Measurements from ENCODE around the gene LMO3. TPM values are rescaled to one million over a fixed set of nuclear protein-coding genes. Genes with fewer than 3 reads are reported as not detected.

The LMO3 gene
- total and polyA plus RNA-seq, 4 donors, result 0.13 to 1.2 TPM; not detected in 2

- H3K36me3 ChIP-seq (ENCODE audit: control insufficient read depth in 4 of 4, insufficient read depth in 3 of 4, low read depth in 1 of 4, low read length in 3 of 4), result no peaks in the 10 kb centered on the region
- H3K4me3 ChIP-seq (ENCODE audit: low read depth in 1 of 3, low read length in 3 of 3), result no peak overlapping the region
- TF ChIP-seq, protein P1, sequence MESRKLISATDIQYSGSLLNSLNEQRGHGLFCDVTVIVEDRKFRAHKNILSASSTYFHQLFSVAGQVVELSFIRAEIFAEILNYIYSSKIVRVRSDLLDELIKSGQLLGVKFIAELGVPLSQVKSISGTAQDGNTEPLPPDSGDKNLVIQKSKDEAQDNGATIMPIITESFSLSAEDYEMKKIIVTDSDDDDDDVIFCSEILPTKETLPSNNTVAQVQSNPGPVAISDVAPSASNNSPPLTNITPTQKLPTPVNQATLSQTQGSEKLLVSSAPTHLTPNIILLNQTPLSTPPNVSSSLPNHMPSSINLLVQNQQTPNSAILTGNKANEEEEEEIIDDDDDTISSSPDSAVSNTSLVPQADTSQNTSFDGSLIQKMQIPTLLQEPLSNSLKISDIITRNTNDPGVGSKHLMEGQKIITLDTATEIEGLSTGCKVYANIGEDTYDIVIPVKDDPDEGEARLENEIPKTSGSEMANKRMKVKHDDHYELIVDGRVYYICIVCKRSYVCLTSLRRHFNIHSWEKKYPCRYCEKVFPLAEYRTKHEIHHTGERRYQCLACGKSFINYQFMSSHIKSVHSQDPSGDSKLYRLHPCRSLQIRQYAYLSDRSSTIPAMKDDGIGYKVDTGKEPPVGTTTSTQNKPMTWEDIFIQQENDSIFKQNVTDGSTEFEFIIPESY (IDR thresholded peaks at IDR 0.05), result no peak
- no peak for TF ChIP-seq SP1 (IDR thresholded peaks at IDR 0.05)
- TF ChIP-seq FOXA1 (IDR thresholded peaks at IDR 0.05), result no peak
- TF ChIP-seq HNF4A (conservative IDR thresholded peaks at IDR 0.05), result no peak
- TF ChIP-seq RXRA (IDR thresholded peaks at IDR 0.05), result no peak
- TF ChIP-seq YY1 (IDR thresholded peaks at IDR 0.05), result no peak
- no peak for TF ChIP-seq TAF1 (conservative IDR thresholded peaks at IDR 0.05)
- TF ChIP-seq ATF3 (IDR thresholded peaks at IDR 0.05), result no peak
- no peak for TF ChIP-seq EGR1 (IDR thresholded peaks at IDR 0.05; ENCODE audit: low read depth in 2 of 2)
- no peak for TF ChIP-seq RAD21 (IDR thresholded peaks at IDR 0.05)
- no peak for TF ChIP-seq FOXA2 (IDR thresholded peaks at IDR 0.05)
- TF ChIP-seq HNF4G (IDR thresholded peaks at IDR 0.05), result no peak
- TF ChIP-seq MAX (IDR thresholded peaks at IDR 0.05), result no peak
- H3K27me3 ChIP-seq (ENCODE audit: control insufficient read depth in 4 of 4, insufficient read depth in 4 of 4, low read length in 3 of 4), result peaks cover 0 to 3% (median 1%) of the 10 kb centered on the region in 4 donors
- peaks cover 5 to 7% (median 6%) of the 10 kb centered on the region in 4 donors for H3K4me1 ChIP-seq (ENCODE audit: control insufficient read depth in 4 of 4, insufficient read depth in 4 of 4, low read length in 3 of 4)
- no peak for DNase-seq (ENCODE audit: low spot score)
- no peak overlapping the region for H3K27ac ChIP-seq (ENCODE audit: low read depth in 1 of 2, low read length in 2 of 2)
- no peak overlapping the region for H3K9ac ChIP-seq (ENCODE audit: low read depth in 1 of 2, low read length in 2 of 2)
- no peaks in the 10 kb centered on the region for H3K9me3 ChIP-seq (ENCODE audit: control insufficient read depth in 4 of 4, low read length in 3 of 4)
Observed at GRCh38 chr12:16612647-16613046, 6.7 kb upstream of the LMO3 start.

DNA sequence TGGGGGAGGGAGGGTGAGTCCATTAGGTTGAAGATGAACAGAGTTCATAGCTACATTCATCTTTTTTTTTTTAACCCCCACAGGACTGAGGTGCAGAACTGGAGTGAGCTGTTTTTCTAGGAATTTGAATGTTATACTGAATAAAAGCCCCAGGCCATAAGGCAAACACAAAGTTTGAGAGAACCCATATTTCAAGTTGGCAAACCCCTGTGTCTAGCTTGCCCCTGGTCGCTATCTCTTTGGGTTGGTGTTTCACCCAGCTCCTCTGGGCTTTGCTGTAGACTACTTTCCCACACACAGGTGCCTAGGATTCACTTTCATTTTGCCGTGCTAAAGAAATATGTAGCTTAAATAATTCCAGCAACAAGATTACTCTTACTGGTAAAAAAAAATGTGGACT is 5.2 kb upstream of the LMO3 start:
- Histone ChIP-seq H3K4me3 (ENCODE audit: low read depth in 1 of 3, low read length in 3 of 3) (no peak overlapping the region), H3K9ac (ENCODE audit: low read depth in 1 of 2, low read length in 2 of 2) (no peak overlapping the region), H3K4me1 (ENCODE audit: control insufficient read depth in 4 of 4, insufficient read depth in 4 of 4, low read length in 3 of 4) (peaks cover 9 to 16% (median 14%) of the 10 kb centered on the region in 4 donors), H3K36me3 (ENCODE audit: control insufficient read depth in 4 of 4, insufficient read depth in 3 of 4, low read depth in 1 of 4, low read length in 3 of 4) (no peaks in the 10 kb centered on the region), H3K27ac (ENCODE audit: low read depth in 1 of 2, low read length in 2 of 2) (no peak overlapping the region), H3K9me3 (ENCODE audit: control insufficient read depth in 4 of 4, low read length in 3 of 4) (no peaks in the 10 kb centered on the region), H3K27me3 (ENCODE audit: control insufficient read depth in 4 of 4, insufficient read depth in 4 of 4, low read length in 3 of 4) (peaks cover 0 to 9% (median 3%) of the 10 kb centered on the region in 4 donors)
- DNase-seq (ENCODE audit: low spot score), result no peak
- 34% methylated on average over 2 of the region's 2 CpGs for WGBS
- TF ChIP-seq NR2F2 (IDR thresholded peaks at IDR 0.05) (no peak), HNF4G (IDR thresholded peaks at IDR 0.05) (no peak), HNF4A (conservative IDR thresholded peaks at IDR 0.05) (no peak), FOXA1 (IDR thresholded peaks at IDR 0.05) (no peak), JUND (IDR thresholded peaks at IDR 0.05) (no peak), ATF3 (IDR thresholded peaks at IDR 0.05) (no peak), GABPA (IDR thresholded peaks at IDR 0.05 in 1 of 2, conservative IDR thresholded peaks at IDR 0.05 in 1 of 2) (no peak), RXRA (IDR thresholded peaks at IDR 0.05) (no peak), TAF1 (conservative IDR thresholded peaks at IDR 0.05) (no peak), FOXA2 (IDR thresholded peaks at IDR 0.05) (no peak), YY1 (IDR thresholded peaks at IDR 0.05) (no peak), SP1 (IDR thresholded peaks at IDR 0.05) (no peak), EGR1 (IDR thresholded peaks at IDR 0.05; ENCODE audit: low read depth in 2 of 2) (no peak), MAX (IDR thresholded peaks at IDR 0.05) (no peak), RAD21 (IDR thresholded peaks at IDR 0.05) (no peak)
- TF ChIP-seq, protein P2, sequence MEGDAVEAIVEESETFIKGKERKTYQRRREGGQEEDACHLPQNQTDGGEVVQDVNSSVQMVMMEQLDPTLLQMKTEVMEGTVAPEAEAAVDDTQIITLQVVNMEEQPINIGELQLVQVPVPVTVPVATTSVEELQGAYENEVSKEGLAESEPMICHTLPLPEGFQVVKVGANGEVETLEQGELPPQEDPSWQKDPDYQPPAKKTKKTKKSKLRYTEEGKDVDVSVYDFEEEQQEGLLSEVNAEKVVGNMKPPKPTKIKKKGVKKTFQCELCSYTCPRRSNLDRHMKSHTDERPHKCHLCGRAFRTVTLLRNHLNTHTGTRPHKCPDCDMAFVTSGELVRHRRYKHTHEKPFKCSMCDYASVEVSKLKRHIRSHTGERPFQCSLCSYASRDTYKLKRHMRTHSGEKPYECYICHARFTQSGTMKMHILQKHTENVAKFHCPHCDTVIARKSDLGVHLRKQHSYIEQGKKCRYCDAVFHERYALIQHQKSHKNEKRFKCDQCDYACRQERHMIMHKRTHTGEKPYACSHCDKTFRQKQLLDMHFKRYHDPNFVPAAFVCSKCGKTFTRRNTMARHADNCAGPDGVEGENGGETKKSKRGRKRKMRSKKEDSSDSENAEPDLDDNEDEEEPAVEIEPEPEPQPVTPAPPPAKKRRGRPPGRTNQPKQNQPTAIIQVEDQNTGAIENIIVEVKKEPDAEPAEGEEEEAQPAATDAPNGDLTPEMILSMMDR (IDR thresholded peaks at IDR 0.05; ENCODE audit: low read depth, low read length, missing input control), result no peak
- TF ChIP-seq, protein P3, sequence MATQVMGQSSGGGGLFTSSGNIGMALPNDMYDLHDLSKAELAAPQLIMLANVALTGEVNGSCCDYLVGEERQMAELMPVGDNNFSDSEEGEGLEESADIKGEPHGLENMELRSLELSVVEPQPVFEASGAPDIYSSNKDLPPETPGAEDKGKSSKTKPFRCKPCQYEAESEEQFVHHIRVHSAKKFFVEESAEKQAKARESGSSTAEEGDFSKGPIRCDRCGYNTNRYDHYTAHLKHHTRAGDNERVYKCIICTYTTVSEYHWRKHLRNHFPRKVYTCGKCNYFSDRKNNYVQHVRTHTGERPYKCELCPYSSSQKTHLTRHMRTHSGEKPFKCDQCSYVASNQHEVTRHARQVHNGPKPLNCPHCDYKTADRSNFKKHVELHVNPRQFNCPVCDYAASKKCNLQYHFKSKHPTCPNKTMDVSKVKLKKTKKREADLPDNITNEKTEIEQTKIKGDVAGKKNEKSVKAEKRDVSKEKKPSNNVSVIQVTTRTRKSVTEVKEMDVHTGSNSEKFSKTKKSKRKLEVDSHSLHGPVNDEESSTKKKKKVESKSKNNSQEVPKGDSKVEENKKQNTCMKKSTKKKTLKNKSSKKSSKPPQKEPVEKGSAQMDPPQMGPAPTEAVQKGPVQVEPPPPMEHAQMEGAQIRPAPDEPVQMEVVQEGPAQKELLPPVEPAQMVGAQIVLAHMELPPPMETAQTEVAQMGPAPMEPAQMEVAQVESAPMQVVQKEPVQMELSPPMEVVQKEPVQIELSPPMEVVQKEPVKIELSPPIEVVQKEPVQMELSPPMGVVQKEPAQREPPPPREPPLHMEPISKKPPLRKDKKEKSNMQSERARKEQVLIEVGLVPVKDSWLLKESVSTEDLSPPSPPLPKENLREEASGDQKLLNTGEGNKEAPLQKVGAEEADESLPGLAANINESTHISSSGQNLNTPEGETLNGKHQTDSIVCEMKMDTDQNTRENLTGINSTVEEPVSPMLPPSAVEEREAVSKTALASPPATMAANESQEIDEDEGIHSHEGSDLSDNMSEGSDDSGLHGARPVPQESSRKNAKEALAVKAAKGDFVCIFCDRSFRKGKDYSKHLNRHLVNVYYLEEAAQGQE (IDR thresholded peaks at IDR 0.05), result no peak
- TF ChIP-seq, protein P1 (IDR thresholded peaks at IDR 0.05), result no peak

All from liver (tissue), 9 donors.